Central memory CD4-positive, alpha-beta T cell (primary cell): ENCODE measurements around the gene FAM216B.
"Not testable (repeated sequence)": the region's sequence is repeated elsewhere in the genome, so short reads cannot be mapped to it uniquely, and the experiment has no call there.

Experiments used
- DNase-seq: peaks from one replicate; pipeline ENCODE4 v3.0.0; 2022

The FAM216B gene

GRCh38 chr13:42788601-42789000, 7.2 kb downstream of the FAM216B start:
- no peak for DNase-seq

GRCh38 chr13:42792154-42792553, 10.8 kb downstream of the FAM216B start:
- DNase-seq: no peak

- DNase-seq: no peak
Measured at GRCh38 chr13:42794577-42795275, 13.3 kb downstream of the FAM216B start.

- DNase-seq: no peak
Measured at GRCh38 chr13:42795666-42796065, 14.3 kb downstream of the FAM216B start.

GRCh38 chr13:42796747-42797356, 15.5 kb downstream of the FAM216B start:
- DNase-seq: no peak

- no peak for DNase-seq
Measured at GRCh38 chr13:42798118-42798517, 16.7 kb downstream of the FAM216B start.

GRCh38 chr13:42800109-42800643, 18.8 kb downstream of the FAM216B start:
- no peak for DNase-seq

GRCh38 chr13:42803563-42804204, 22.3 kb downstream of the FAM216B start:
- no peak for DNase-seq

GRCh38 chr13:42804244-42804874, 23.0 kb downstream of the FAM216B start:
- DNase-seq: no peak

- DNase-seq: no peak
Measured at GRCh38 chr13:42807241-42807640, 25.9 kb downstream of the FAM216B start.

- no peak for DNase-seq
Measured at GRCh38 chr13:42807866-42808265, 26.5 kb downstream of the FAM216B start.

GRCh38 chr13:42808341-42808940, 27.1 kb downstream of the FAM216B start:
- DNase-seq: no peak

GRCh38 chr13:42812316-42812715, 30.9 kb downstream of the FAM216B start:
- no peak for DNase-seq

- DNase-seq: no peak
Measured at GRCh38 chr13:42814868-42815267, 33.5 kb downstream of the FAM216B start.

GRCh38 chr13:42815681-42816080, 34.3 kb downstream of the FAM216B start:
- no peak for DNase-seq

GRCh38 chr13:42816538-42816937, 35.2 kb downstream of the FAM216B start:
- no peak for DNase-seq

GRCh38 chr13:42819687-42820086, 38.3 kb downstream of the FAM216B start:
- DNase-seq: not testable (repeated sequence)

GRCh38 chr13:42820451-42820850, 39.1 kb downstream of the FAM216B start:
- no peak for DNase-seq

- no peak for DNase-seq
Measured at GRCh38 chr13:42821437-42821836, 40.1 kb downstream of the FAM216B start.

GRCh38 chr13:42832341-42833096, 51.1 kb downstream of the FAM216B start:
- no peak for DNase-seq

GRCh38 chr13:42834946-42835345, 53.6 kb downstream of the FAM216B start:
- no peak for DNase-seq
